Astrocyte of the cerebellum (primary cell): ENCODE measurements around the gene STUM.
A peak's percentile ranks its signal among the peaks of the same experiment; 100 is the strongest.
"Not testable (repeated sequence)": the region's sequence is repeated elsewhere in the genome, so short reads cannot be mapped to it uniquely, and the experiment has no call there.

ENCODE experiments used
- DNase-seq: peaks from one replicate; pipeline ENCODE4 v3.0.0-alpha.2; 2011; ENCODE audit warnings: low read depth
- H3K4me3 ChIP-seq: 2 replicates; pipeline ENCODE4 v1.5.1; 2011; ENCODE audit warnings: mild to moderate bottlenecking, low read depth, low read length, moderate library complexity
- CTCF ChIP-seq: IDR thresholded peaks from 2 replicates; pipeline ENCODE4 v1.5.1; 2012; ENCODE audit warnings: low read length, low read depth, moderate library complexity, mild to moderate bottlenecking; ENCODE audit errors: missing control alignments
- in situ Hi-C: cut with HindIII; loops from 2 replicates; pipeline ENCODE4 v1.10.0; 2017; ENCODE audit warnings: low sequenced_read_pairs

Gene STUM

DNA sequence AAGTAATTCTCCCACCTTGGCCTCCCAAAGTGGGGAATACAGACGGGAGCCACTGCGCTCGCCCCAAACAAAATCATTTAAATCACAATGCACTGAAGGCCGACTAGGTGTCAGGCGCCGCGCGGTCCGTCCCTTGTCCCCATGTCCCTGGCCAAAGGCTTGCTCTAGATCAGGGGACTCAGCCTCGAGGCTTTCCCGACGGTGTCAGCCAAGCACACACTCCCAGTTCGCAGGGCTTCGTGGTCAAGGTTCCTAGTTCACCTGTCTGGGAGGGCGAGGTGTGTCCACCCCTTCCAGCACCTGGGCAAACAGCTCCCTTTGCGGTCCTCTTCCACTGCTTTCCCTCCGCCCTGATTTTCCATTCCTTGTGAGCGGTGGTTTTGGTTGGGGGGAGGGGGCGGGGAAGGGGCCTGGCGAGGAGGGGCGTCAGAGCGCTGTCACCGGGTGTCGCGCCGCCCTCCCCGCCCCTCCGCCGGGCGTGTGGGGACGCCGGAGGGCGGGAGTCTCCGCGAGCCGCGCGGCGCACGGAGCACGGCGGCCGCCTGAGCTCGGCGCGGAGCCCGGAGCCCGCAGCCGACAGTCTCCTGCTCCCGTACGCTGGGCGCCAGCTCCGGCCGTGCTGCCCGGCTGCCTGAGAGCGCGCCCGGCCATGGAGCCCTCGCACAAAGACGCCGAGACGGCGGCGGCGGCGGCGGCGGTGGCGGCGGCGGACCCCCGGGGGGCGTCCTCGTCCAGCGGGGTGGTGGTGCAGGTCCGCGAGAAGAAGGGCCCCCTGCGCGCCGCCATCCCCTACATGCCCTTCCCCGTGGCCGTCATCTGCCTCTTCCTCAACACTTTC is at the start of gene STUM:
TSS of gene STUM (plus strand) at position 509 of the 838 bp plus-strand sequence. CDS start at position 650, 141 bp downstream.
- no peak for TF ChIP-seq CTCF
- H3K4me3 ChIP-seq, result peak within 1 kb of the TSS; percentile 28
- in situ Hi-C loops, result no loop called here
- DNase-seq, result no peak

- H3K4me3 ChIP-seq, DNase-seq: not testable (repeated sequence)
- in situ Hi-C loops, result loop anchor here (5.0 kb wide), 1 partner anchor 37 kb away; no protein-coding TSS in a partner anchor
Observed at GRCh38 chr1:226499699-226500098, 48.9 kb upstream of the STUM start.

DNA sequence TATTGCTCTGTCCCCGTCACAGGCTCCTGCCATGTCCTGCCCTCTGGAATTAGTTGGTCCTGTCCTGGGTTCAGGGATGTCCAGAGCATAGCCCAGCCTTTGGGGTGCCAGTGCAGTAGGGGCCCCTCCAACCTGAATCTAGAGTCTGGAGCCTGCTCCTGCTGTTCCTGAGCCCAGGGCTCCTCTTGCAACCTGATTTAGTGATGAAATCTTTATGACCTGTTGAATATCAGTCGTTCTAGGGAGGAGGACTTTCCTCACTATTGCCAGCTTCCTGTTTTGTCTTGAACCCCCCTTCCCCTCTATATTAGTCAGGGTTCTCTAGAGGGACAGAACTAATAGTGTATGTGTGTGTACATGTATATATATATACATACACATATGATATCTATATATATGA is 42.5 kb upstream of the STUM start:
- in situ Hi-C loops, result no loop called here
- TF ChIP-seq CTCF, result no peak
- no peak for DNase-seq
- H3K4me3 ChIP-seq, result no peak overlapping the region

DNA sequence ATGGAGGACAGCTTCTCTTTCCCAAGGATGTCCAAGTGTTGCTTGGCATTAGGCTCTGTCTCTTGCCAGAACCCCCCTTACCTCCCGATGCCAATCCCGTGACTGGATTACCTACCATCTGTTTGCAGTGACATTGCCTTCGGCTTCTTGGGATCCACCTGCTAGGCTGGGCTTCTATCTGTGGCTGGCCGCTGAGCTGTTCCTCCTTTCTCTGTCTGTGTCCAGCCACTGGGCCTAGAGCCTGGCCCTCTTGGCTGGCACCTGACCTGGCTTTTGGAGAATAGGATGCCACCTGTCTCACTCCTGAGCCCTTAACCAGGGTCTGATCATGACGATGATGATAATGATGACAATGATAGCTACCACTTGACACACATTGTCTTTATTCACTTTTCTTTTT is 41.6 kb upstream of the STUM start:
- TF ChIP-seq CTCF, result no peak
- in situ Hi-C loops, result no loop called here
- no peak overlapping the region for H3K4me3 ChIP-seq

GRCh38 chr1:226510453-226510852 is 38.1 kb upstream of the STUM start:
- H3K4me3 ChIP-seq, result no peak overlapping the region
- in situ Hi-C loops, result no loop called here
- no peak for TF ChIP-seq CTCF
- DNase-seq, result no peak

More for the DNA sequence above, 41.6 kb upstream of the STUM start:
- no peak for DNase-seq

- H3K4me3 ChIP-seq, result no peak overlapping the region
- no peak for DNase-seq
- in situ Hi-C loops, result no loop called here
- TF ChIP-seq CTCF, result no peak
Observed at GRCh38 chr1:226511296-226511695, 37.3 kb upstream of the STUM start.

GRCh38 chr1:226512076-226512728 is 36.4 kb upstream of the STUM start:
- no peak for DNase-seq
- no peak overlapping the region for H3K4me3 ChIP-seq
- in situ Hi-C loops, result no loop called here
- TF ChIP-seq CTCF, result no peak
